Peyer's patch (tissue), 4 donors: ENCODE measurements around the gene GRIK4.

ENCODE experiments used
- CTCF ChIP-seq, 6 experiments: fragments of 450-650 bp in 4 of 6; fragments of 200-600 bp in 2 of 6; sonication (generic) in 1 of 6; IDR thresholded peaks; one replicate each; pipeline ENCODE4 v1.5.1; 2017 to 2019; ENCODE audit warnings: antibody characterized with exemption in 6 of 6, mild to moderate bottlenecking in 3 of 6, moderate library complexity in 1 of 6
- POLR2A ChIP-seq, 2 donors: fragments of 450-650 bp; IDR thresholded peaks; one replicate each; pipeline ENCODE4 v1.5.1; 2017; ENCODE audit warnings: antibody characterized with exemption in 2 of 2, mild to moderate bottlenecking in 2 of 2, moderate library complexity in 2 of 2

DNA sequence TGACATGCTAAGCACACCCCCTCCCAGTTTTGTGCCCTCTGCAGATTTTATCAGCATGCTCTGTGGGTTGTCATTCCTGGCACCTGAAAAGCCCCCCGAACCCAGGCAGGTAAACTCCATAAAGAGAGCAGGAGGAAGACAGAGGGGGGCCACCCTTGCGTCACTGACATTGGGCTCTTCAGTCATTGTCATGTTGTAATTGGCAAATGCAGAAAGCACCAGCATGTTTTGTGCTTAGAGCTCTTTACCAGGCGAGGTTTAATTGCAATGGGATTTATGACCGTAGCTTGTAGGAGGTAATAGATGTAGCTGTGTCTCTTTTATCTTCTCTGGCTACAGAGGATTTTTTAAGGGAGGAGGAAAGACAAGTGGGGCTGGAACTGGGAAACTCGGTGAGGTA lies 201.7 kb downstream of the GRIK4 start:
- TF ChIP-seq CTCF (IDR thresholded peaks at IDR 0.05) (no peak), POLR2A (IDR thresholded peaks at IDR 0.05) (no peak)
